Measurements from ENCODE around the gene NLRP9.

- no peak for TF ChIP-seq CTCF (IDR thresholded peaks at IDR 0.05)
- no peak for TF ChIP-seq POLR2AphosphoS5 (IDR thresholded peaks at IDR 0.05)
- TF ChIP-seq POLR2A (IDR thresholded peaks at IDR 0.05), result no peak
Measured at GRCh38 chr19:55720214-55720746, 17.9 kb downstream of the NLRP9 start.

Measured in transverse colon (tissue), 4 donors.